Measurements from ENCODE around the gene MMEL1. TPM values are rescaled to one million over a fixed set of nuclear protein-coding genes. Genes with fewer than 3 reads are reported as not detected.

The MMEL1 gene
- total RNA-seq, 1 donor from 2014 or later, result not detected

GRCh38 chr1:2609319-2610035, 23.3 kb downstream of the MMEL1 start:
- H3K27ac Mint-ChIP-seq (ENCODE audit: unreplicated experiment), result no peak overlapping the region

GRCh38 chr1:2607641-2608091, 25.1 kb downstream of the MMEL1 start:
- H3K9me3 Mint-ChIP-seq (ENCODE audit: unreplicated experiment), result no peaks in the 10 kb centered on the region
- peaks cover 2% of the 10 kb centered on the region for H3K27me3 Mint-ChIP-seq (ENCODE audit: unreplicated experiment)
- peaks cover 9% of the 10 kb centered on the region for H3K4me1 Mint-ChIP-seq (ENCODE audit: unreplicated experiment)
- H3K4me3 Mint-ChIP-seq (ENCODE audit: unreplicated experiment), result no peak overlapping the region
- DNase-seq (ENCODE audit: extremely low spot score, unreplicated experiment), result no peak
- no peak for TF ChIP-seq CTCF (IDR thresholded peaks at IDR 0.05)
- no peaks in the 10 kb centered on the region for H3K36me3 Mint-ChIP-seq (ENCODE audit: unreplicated experiment)
- H3K27ac Mint-ChIP-seq (ENCODE audit: unreplicated experiment), result no peak overlapping the region

More at GRCh38 chr1:2609319-2610035, 23.3 kb downstream of the MMEL1 start:
- no peak for TF ChIP-seq CTCF (IDR thresholded peaks at IDR 0.05)
- no peak for DNase-seq (ENCODE audit: extremely low spot score, unreplicated experiment)
- no peaks in the 10 kb centered on the region for H3K36me3 Mint-ChIP-seq (ENCODE audit: unreplicated experiment)
- H3K4me3 Mint-ChIP-seq (ENCODE audit: unreplicated experiment), result no peak overlapping the region
- H3K4me1 Mint-ChIP-seq (ENCODE audit: unreplicated experiment), result peaks cover 9% of the 10 kb centered on the region
- H3K27me3 Mint-ChIP-seq (ENCODE audit: unreplicated experiment), result no peaks in the 10 kb centered on the region
- H3K9me3 Mint-ChIP-seq (ENCODE audit: unreplicated experiment), result peaks cover 8% of the 10 kb centered on the region

DNA sequence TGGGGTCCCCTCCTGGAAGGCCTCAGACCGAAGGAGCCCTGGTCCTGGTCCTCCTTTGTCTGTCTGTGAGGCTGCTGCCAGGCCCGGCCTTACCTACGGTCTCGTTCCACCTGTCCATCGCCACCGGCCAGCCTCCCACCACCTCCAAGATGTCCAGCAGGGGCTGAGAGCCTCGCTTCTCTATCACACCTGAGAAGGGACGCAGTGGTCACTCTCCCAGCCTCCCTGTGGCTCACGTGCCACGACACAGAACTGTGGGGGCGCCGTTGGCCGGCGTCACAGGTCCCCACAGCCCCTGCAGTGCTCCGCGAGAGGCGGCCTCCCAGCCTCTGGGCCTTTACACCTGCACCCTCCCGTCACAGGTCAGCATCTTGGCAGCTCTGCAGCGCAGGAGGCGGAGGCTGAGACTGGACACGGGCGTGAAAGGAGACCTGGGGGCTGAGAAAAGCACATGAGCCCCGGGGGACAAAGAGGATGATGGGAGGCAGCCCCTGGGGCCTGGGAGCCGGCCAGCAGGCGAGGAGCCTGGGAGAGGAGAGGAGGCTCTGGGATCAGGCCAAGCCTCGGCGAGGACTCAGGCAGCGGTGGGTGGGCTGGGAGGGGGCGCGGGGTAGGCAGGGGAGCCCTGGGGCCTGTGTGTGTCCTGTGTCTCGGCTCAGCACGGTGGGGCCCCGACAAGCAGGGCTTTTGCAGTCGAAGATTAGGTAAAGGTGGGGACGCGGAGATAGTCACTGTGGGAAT, 25.8 kb downstream of the MMEL1 start:
- Mint-ChIP-seq H3K9me3 (ENCODE audit: unreplicated experiment) (no peaks in the 10 kb centered on the region), H3K27me3 (ENCODE audit: unreplicated experiment) (peaks cover 7% of the 10 kb centered on the region), H3K27ac (ENCODE audit: unreplicated experiment) (no peak overlapping the region), H3K4me1 (ENCODE audit: unreplicated experiment) (peaks cover 9% of the 10 kb centered on the region), H3K36me3 (ENCODE audit: unreplicated experiment) (no peaks in the 10 kb centered on the region), H3K4me3 (ENCODE audit: unreplicated experiment) (no peak overlapping the region)
- TF ChIP-seq CTCF (IDR thresholded peaks at IDR 0.05), result no peak
- no peak for DNase-seq (ENCODE audit: extremely low spot score, unreplicated experiment)

DNA sequence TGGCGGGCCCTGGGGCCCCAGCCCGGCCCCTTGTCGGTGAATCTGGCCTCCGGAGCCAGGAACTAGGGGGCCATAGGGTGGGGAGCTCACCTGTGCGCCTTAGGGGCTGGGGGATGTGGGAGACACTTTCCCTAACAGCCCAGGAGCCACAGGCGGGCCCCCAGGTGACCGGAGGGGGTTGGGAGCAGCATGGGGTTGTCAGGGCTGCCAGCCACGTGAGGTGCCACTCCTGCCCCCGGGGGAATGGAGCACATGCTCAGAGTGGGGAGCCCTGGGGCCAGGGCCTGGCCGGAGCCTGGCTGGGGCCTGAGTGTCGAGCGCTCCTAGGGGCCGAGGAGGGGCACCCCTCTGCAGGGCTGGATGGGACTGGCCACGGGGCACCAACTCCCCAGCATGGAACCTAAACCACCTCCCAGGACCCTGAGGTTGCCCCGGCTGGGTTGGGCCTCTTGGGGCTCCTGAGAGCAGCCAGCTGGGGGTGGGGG, 26.4 kb downstream of the MMEL1 start:
- Mint-ChIP-seq H3K36me3 (ENCODE audit: unreplicated experiment) (no peaks in the 10 kb centered on the region), H3K9me3 (ENCODE audit: unreplicated experiment) (no peaks in the 10 kb centered on the region), H3K27ac (ENCODE audit: unreplicated experiment) (no peak overlapping the region), H3K4me3 (ENCODE audit: unreplicated experiment) (no peak overlapping the region), H3K27me3 (ENCODE audit: unreplicated experiment) (peaks cover 12% of the 10 kb centered on the region), H3K4me1 (ENCODE audit: unreplicated experiment) (peaks cover 9% of the 10 kb centered on the region)
- no peak for DNase-seq (ENCODE audit: extremely low spot score, unreplicated experiment)
- TF ChIP-seq CTCF (IDR thresholded peaks at IDR 0.05), result no peak

Data from osteocyte (in vitro differentiated cells).